Measurements from ENCODE around the gene DDX41.

Gene DDX41

DNA sequence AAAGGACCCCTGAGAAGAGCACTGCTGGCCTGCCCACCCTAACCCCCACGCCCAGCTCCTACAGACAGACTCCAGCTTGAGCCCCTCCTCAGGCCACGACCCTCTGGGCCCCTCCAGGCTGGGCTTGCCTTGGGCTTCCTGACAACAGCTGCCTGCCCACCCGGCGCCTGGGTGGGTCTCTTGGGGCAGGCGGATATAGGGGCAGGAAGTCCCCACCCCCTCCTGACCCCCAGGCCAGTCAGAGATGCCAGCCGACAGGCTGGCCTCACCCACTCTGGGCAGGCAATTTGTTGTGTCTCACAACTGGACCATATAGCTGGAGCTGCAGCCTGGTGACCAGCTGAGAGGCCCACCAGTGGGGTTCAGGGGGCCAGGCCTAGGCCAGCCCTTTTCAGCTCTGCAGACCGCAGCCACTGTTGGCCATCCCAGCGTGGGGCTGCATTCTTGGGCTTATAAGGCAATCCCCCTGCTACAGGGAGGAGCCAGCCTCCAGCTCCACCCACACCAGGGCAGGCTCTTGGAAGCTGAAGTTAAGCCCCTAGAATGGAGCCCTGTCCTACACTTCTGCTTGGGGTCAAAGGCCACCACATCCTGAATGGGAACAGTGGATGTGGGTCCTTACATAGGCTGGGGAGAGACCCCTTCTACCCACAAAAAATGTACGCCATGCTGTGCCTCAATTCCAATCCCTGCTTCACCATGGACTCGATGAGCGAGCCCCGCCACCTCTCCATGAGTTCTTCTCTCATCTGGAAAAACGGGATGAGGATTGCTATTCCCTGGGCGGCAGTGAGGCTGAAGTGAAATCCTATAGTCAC, 21.3 kb downstream of the DDX41 start:
- peak overlapping the region; percentile 86 to 87 for H3K4me3 ChIP-seq (replicated peaks in 1 of 2; ENCODE audit: low read depth in 2 of 2, low read length in 2 of 2)
- TF ChIP-seq, protein P1, sequence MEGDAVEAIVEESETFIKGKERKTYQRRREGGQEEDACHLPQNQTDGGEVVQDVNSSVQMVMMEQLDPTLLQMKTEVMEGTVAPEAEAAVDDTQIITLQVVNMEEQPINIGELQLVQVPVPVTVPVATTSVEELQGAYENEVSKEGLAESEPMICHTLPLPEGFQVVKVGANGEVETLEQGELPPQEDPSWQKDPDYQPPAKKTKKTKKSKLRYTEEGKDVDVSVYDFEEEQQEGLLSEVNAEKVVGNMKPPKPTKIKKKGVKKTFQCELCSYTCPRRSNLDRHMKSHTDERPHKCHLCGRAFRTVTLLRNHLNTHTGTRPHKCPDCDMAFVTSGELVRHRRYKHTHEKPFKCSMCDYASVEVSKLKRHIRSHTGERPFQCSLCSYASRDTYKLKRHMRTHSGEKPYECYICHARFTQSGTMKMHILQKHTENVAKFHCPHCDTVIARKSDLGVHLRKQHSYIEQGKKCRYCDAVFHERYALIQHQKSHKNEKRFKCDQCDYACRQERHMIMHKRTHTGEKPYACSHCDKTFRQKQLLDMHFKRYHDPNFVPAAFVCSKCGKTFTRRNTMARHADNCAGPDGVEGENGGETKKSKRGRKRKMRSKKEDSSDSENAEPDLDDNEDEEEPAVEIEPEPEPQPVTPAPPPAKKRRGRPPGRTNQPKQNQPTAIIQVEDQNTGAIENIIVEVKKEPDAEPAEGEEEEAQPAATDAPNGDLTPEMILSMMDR (IDR thresholded peaks at IDR 0.05; ENCODE audit: low read depth, low read length) = no peak
- peak; percentile 95 for DNase-seq (ENCODE audit: low read depth in 2 of 2)

DNA sequence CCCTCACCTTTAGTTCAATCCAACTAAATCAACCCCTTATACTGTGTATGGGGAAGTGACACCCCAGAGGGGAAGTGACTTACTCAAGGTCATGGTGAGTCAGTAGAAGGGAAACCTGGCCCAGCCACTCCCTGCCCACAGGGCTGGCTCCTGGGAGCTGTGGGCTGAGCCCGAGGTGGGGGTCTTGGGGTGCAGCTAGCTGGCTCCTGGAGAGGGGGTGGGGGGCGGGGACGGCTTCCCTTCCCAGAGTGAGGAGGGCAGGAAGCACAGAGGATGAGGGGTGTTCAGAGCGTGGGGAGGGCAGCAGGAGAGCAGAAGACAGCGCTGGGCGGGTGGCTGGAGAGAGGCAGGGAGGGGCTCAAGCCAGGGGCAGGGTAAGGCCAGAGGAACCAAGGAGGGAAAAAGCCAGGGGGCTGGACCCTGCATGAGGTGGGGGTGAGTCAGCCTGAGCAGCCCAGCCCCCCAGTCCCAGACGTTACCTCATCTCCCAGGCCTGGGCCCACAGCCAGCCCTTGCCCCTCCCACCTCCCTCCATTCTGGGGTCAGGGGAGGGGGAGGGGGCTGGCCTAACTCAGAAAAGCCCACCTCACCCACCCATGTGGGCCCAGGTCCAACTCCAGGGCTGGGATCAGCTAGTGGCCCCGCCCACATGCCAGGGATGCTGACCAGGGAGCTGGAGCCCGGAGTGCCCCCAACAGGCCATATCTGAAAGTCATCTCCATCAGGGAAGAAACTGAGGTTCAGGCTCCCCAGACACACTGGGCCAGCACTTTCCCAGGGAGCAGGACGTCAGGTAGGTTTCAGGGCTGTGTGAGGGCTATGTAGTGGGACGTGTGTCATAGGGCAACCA, 22.2 kb downstream of the DDX41 start:
- TF ChIP-seq, protein P1 (IDR thresholded peaks at IDR 0.05; ENCODE audit: low read depth, low read length) = peak; percentile 41
- DNase-seq (ENCODE audit: low read depth in 2 of 2) = peak; percentile 91 to 97
- H3K4me3 ChIP-seq (replicated peaks in 1 of 2; ENCODE audit: low read depth in 2 of 2, low read length in 2 of 2) = peak overlapping the region; percentile 21 to 87

DNA sequence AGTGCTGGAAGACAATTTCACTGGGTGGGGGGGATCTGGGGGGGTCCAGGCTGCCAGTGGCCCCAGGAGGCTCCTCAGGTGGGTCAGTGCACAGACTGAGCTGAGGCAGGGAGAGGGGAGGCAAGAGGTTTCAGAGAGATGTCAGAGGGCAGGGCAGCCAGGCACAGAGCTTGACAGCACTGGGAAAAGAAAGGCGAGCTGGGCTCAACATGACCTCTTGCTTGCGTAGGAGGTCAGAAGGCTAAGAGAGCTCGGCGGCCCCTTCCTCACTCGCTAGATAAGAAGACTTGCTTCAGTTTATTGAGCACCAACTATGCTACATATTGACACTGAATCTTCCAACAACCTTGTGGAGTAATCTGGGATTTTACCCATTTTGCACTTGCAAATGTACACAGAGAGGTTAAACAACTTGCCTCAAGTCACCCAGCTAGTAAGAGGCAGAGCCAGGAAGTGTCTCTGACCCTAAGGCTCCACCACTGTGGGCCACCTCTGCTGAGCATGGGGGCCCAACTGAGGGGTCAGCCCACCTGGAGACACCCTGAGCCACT, 22.9 kb downstream of the DDX41 start:
- TF ChIP-seq, protein P1 (IDR thresholded peaks at IDR 0.05; ENCODE audit: low read depth, low read length) = no peak
- DNase-seq (ENCODE audit: low read depth in 2 of 2) = no peak
- H3K4me3 ChIP-seq (replicated peaks in 1 of 2; ENCODE audit: low read depth in 2 of 2, low read length in 2 of 2) = peak overlapping the region in 1 of 2 donors; percentile 87

DNA sequence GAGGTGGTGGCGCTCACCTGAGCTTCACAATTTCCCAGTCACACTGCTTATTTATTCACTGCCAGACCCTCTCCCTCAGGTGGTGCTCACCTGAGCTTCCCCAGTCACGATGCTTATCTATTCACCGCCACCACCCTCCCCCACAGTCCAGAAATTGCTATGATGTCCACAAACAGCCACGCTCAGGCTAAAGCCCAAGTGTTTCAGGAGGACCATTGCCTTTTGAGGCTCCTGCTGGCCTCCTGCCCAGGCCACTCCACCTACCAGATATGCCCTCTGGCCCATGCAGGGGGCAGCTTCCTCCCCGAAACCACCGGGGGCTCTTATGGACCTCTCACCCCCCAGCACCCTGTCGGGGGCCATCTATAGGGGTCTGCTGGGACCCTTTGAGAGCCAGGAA, 23.9 kb downstream of the DDX41 start:
- no peak overlapping the region for H3K4me3 ChIP-seq (replicated peaks in 1 of 2; ENCODE audit: low read depth in 2 of 2, low read length in 2 of 2)
- no peak for DNase-seq (ENCODE audit: low read depth in 2 of 2)
- TF ChIP-seq, protein P1 (IDR thresholded peaks at IDR 0.05; ENCODE audit: low read depth, low read length) = no peak

DNA sequence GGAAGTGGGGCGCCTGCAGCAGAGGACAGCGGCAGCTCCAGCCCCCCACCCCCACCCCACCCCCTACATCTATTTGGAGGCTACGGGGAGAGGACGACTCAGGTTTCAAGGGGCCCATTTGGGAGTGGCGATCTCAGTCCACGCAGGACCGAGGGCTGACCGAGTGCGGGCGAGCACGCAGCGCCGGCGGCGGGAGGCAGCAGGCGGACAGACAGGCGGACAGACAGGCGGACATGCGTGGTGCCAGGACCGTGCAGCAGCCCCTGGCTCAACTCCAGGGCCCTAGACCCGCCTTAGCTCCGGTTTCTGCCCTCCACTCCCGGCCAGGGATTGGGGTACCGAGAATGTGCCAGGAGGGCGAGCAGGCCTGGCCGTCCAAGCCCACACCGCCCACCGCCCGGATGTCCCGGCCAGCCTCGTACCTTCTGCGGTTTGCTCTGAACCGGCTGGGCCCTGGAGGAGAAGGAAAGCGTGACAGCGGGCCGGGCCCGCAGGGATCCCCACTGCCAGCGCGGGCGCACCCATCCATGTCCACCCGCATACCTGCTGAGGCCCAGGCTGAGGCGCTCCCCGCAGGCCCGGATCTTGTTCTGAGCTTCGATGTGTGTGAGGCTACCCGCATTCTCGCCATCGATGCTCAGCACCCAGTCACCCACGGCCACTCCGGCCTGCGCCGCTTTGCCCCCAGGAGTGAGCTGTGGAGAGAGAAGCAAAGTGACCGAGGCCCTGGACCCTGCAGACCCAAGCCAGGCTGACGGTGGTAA, 24.6 kb downstream of the DDX41 start:
- TF ChIP-seq, protein P1 (IDR thresholded peaks at IDR 0.05; ENCODE audit: low read depth, low read length) = no peak

DNA sequence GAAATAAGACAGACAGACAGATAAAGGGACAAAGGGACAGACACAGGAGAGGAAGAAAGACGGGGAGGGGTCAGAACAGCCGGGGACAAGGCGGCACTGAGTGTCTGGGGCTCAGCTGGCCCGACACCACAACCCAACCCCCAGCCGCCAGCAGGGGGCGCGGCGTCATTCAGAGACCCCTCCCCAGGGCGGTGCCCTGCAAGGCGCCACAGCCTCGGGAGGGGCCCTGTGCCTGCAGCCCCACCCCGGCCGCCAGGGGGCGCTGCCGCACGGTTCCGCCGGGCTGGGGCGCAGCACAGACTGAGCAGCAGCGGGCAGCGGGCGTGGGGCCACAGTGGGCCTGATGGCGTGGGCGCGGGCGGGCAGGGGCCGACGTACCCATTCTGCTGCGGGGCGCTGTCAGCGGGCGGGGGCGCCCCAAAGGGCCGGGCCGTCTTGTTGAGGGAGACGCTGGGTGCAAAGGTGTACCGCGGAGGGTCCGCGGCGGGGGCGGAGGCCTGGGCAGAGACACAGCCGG, 25.3 kb downstream of the DDX41 start:
- TF ChIP-seq, protein P1 (IDR thresholded peaks at IDR 0.05; ENCODE audit: low read depth, low read length) = peak; percentile 27
- DNase-seq (ENCODE audit: low read depth in 2 of 2) = peak; percentile 39 to 49
- no peak overlapping the region for H3K4me3 ChIP-seq (replicated peaks in 1 of 2; ENCODE audit: low read depth in 2 of 2, low read length in 2 of 2)

More for the DNA sequence above, 24.6 kb downstream of the DDX41 start:
- H3K4me3 ChIP-seq (replicated peaks in 1 of 2; ENCODE audit: low read depth in 2 of 2, low read length in 2 of 2) = no peak overlapping the region
- DNase-seq (ENCODE audit: low read depth in 2 of 2) = no peak

Measured in cardiac fibroblast (primary cell).